ENCODE results near the gene CLEC1A.

GRCh38 chr12:10128687-10129086 is 29.9 kb upstream of the CLEC1A start:
- TF ChIP-seq, protein P1, sequence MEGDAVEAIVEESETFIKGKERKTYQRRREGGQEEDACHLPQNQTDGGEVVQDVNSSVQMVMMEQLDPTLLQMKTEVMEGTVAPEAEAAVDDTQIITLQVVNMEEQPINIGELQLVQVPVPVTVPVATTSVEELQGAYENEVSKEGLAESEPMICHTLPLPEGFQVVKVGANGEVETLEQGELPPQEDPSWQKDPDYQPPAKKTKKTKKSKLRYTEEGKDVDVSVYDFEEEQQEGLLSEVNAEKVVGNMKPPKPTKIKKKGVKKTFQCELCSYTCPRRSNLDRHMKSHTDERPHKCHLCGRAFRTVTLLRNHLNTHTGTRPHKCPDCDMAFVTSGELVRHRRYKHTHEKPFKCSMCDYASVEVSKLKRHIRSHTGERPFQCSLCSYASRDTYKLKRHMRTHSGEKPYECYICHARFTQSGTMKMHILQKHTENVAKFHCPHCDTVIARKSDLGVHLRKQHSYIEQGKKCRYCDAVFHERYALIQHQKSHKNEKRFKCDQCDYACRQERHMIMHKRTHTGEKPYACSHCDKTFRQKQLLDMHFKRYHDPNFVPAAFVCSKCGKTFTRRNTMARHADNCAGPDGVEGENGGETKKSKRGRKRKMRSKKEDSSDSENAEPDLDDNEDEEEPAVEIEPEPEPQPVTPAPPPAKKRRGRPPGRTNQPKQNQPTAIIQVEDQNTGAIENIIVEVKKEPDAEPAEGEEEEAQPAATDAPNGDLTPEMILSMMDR (IDR thresholded peaks at IDR 0.05) = no peak
- TF ChIP-seq POLR2A (IDR thresholded peaks at IDR 0.05) = peak; percentile 34 to 42

All from adrenal gland (tissue), 5 donors.